Measurements from ENCODE around the gene CHRM1.

CHRM1 gene

GRCh38 chr11:62892077-62892922 is 28.9 kb downstream of the CHRM1 start:
- TF ChIP-seq REST (IDR thresholded peaks at IDR 0.05; ENCODE audit: low read depth) (no peak), EP300 (IDR thresholded peaks at IDR 0.05; ENCODE audit: borderline replicate concordance) (no peak), RAD21 (IDR thresholded peaks at IDR 0.05; ENCODE audit: low read depth) (no peak), ZBTB7A (IDR thresholded peaks at IDR 0.05; ENCODE audit: low read depth) (no peak), MAX (IDR thresholded peaks at IDR 0.05) (no peak), EGR1 (IDR thresholded peaks at IDR 0.05) (no peak), YY1 (IDR thresholded peaks at IDR 0.05; ENCODE audit: low read depth) (no peak)

GRCh38 chr11:62889484-62890437 is 31.4 kb downstream of the CHRM1 start:
- no peak for TF ChIP-seq NFIC (IDR thresholded peaks at IDR 0.05)
- TF ChIP-seq TEAD4 (IDR thresholded peaks at IDR 0.05): 0 out of 2 replicates have a peak, but pooled peaks have one; percentile 11

GRCh38 chr11:62889126-62889483 is 32.1 kb downstream of the CHRM1 start:
- no peak for TF ChIP-seq TEAD4 (IDR thresholded peaks at IDR 0.05)
- TF ChIP-seq REST (IDR thresholded peaks at IDR 0.05; ENCODE audit: low read depth): no peak
- no peak for TF ChIP-seq FOXM1 (IDR thresholded peaks at IDR 0.05; ENCODE audit: borderline replicate concordance, low read depth)
- no peak for TF ChIP-seq ZBTB7A (IDR thresholded peaks at IDR 0.05; ENCODE audit: low read depth)
- no peak for TF ChIP-seq TAF1 (IDR thresholded peaks at IDR 0.05; ENCODE audit: low read depth)
- no peak for TF ChIP-seq USF1 (IDR thresholded peaks at IDR 0.05)
- TF ChIP-seq EP300 (IDR thresholded peaks at IDR 0.05; ENCODE audit: borderline replicate concordance): no peak
- no peak for TF ChIP-seq YY1 (IDR thresholded peaks at IDR 0.05; ENCODE audit: low read depth)
- no peak for TF ChIP-seq TCF12 (IDR thresholded peaks at IDR 0.05; ENCODE audit: low read depth)
- TF ChIP-seq RAD21 (IDR thresholded peaks at IDR 0.05; ENCODE audit: low read depth): no peak
- TF ChIP-seq CEBPB (IDR thresholded peaks at IDR 0.05): no peak
- no peak for TF ChIP-seq MAX (IDR thresholded peaks at IDR 0.05)
- TF ChIP-seq NFIC (IDR thresholded peaks at IDR 0.05): no peak
- no peak for TF ChIP-seq EGR1 (IDR thresholded peaks at IDR 0.05)

- TF ChIP-seq USF1 (IDR thresholded peaks at IDR 0.05) (no peak), EP300 (IDR thresholded peaks at IDR 0.05; ENCODE audit: borderline replicate concordance) (no peak), TCF12 (IDR thresholded peaks at IDR 0.05; ENCODE audit: low read depth) (no peak), MAX (IDR thresholded peaks at IDR 0.05) (no peak), FOXM1 (IDR thresholded peaks at IDR 0.05; ENCODE audit: borderline replicate concordance, low read depth) (no peak), NFIC (IDR thresholded peaks at IDR 0.05) (no peak), ZBTB7A (IDR thresholded peaks at IDR 0.05; ENCODE audit: low read depth) (no peak)
Observed at GRCh38 chr11:62888406-62888805, 32.8 kb downstream of the CHRM1 start.

- TF ChIP-seq YY1 (IDR thresholded peaks at IDR 0.05; ENCODE audit: low read depth) (no peak), TEAD4 (IDR thresholded peaks at IDR 0.05) (no peak), MAX (IDR thresholded peaks at IDR 0.05) (no peak), REST (IDR thresholded peaks at IDR 0.05; ENCODE audit: low read depth) (no peak), RAD21 (IDR thresholded peaks at IDR 0.05; ENCODE audit: low read depth) (no peak), EP300 (IDR thresholded peaks at IDR 0.05; ENCODE audit: borderline replicate concordance) (no peak), FOXM1 (IDR thresholded peaks at IDR 0.05; ENCODE audit: borderline replicate concordance, low read depth) (no peak), USF1 (IDR thresholded peaks at IDR 0.05) (no peak), NFIC (IDR thresholded peaks at IDR 0.05) (no peak), EGR1 (IDR thresholded peaks at IDR 0.05) (no peak), TCF12 (IDR thresholded peaks at IDR 0.05; ENCODE audit: low read depth) (no peak), CEBPB (IDR thresholded peaks at IDR 0.05) (no peak), CREB1 (IDR thresholded peaks at IDR 0.05; ENCODE audit: low read depth) (no peak)
Observed at GRCh38 chr11:62885137-62885750, 35.9 kb downstream of the CHRM1 start.
